Fibroblast of skin of right biceps (primary cell): ENCODE results near the gene ATP6V1B1.

Experiments
- DNase-seq: peaks from one replicate; pipeline ENCODE4 v3.0.0-alpha.2; 2013

ATP6V1B1 gene

GRCh38 chr2:70935468-70936164 lies at the start of gene ATP6V1B1:
TSS of gene ATP6V1B1 (plus strand) at chr2:70935900. CDS start at chr2:70935955, 55 bp downstream.
- no peak for DNase-seq

GRCh38 chr2:70886541-70886987 lies 49.1 kb upstream of the ATP6V1B1 start:
- no peak for DNase-seq

GRCh38 chr2:70887208-70887549 lies 48.5 kb upstream of the ATP6V1B1 start:
- no peak for DNase-seq

- no peak for DNase-seq
Measured at GRCh38 chr2:70887550-70888246, 48.0 kb upstream of the ATP6V1B1 start.

GRCh38 chr2:70888366-70888922 lies 47.3 kb upstream of the ATP6V1B1 start:
- DNase-seq, result no peak

- DNase-seq, result no peak
Measured at GRCh38 chr2:70888923-70889715, 46.6 kb upstream of the ATP6V1B1 start.

- DNase-seq, result no peak
Measured at GRCh38 chr2:70889716-70890037, 46.0 kb upstream of the ATP6V1B1 start.

- DNase-seq, result peak; percentile 7
Measured at GRCh38 chr2:70890469-70891065, 45.1 kb upstream of the ATP6V1B1 start.

- no peak for DNase-seq
Measured at GRCh38 chr2:70891572-70892357, 43.9 kb upstream of the ATP6V1B1 start.

GRCh38 chr2:70892750-70893149 lies 43.0 kb upstream of the ATP6V1B1 start:
- no peak for DNase-seq

- DNase-seq, result no peak
Measured at GRCh38 chr2:70893186-70893585, 42.5 kb upstream of the ATP6V1B1 start.

- no peak for DNase-seq
Measured at GRCh38 chr2:70894765-70895164, 40.9 kb upstream of the ATP6V1B1 start.

GRCh38 chr2:70895249-70895648 lies 40.5 kb upstream of the ATP6V1B1 start:
- DNase-seq, result no peak

GRCh38 chr2:70895998-70896764 lies 39.5 kb upstream of the ATP6V1B1 start:
- DNase-seq, result no peak

- DNase-seq, result no peak
Measured at GRCh38 chr2:70896765-70897202, 38.9 kb upstream of the ATP6V1B1 start.

GRCh38 chr2:70897203-70897976 lies 38.3 kb upstream of the ATP6V1B1 start:
- no peak for DNase-seq

- no peak for DNase-seq
Measured at GRCh38 chr2:70897977-70898226, 37.8 kb upstream of the ATP6V1B1 start.

- no peak for DNase-seq
Measured at GRCh38 chr2:70898363-70899240, 37.1 kb upstream of the ATP6V1B1 start.

- peak; percentile 41 for DNase-seq
Measured at GRCh38 chr2:70901227-70902066, 34.3 kb upstream of the ATP6V1B1 start.
